ENCODE data around the gene TMEM253.

Gene TMEM253

GRCh38 chr14:21087294-21088091 lies 13.4 kb upstream of the TMEM253 start:
- no peak overlapping the region for H3K4me3 ChIP-seq (ENCODE audit: low read length)
- DNase-seq (ENCODE audit: low read depth, low spot score): peak; percentile 94

- no peak for DNase-seq (ENCODE audit: low read depth, low spot score)
- H3K4me3 ChIP-seq (ENCODE audit: low read length): no peak overlapping the region
These were observed 12.2 kb upstream of the TMEM253 start for GRCh38 chr14:21088687-21089086.

- DNase-seq (ENCODE audit: low read depth, low spot score): no peak
- no peak overlapping the region for H3K4me3 ChIP-seq (ENCODE audit: low read length)
These were observed 11.6 kb upstream of the TMEM253 start for GRCh38 chr14:21089271-21089670.

- no peak for DNase-seq (ENCODE audit: low read depth, low spot score)
- H3K4me3 ChIP-seq (ENCODE audit: low read length): no peak overlapping the region
These were observed 11.0 kb upstream of the TMEM253 start for GRCh38 chr14:21089877-21090193.

GRCh38 chr14:21090194-21090939 lies 10.5 kb upstream of the TMEM253 start:
- no peak for DNase-seq (ENCODE audit: low read depth, low spot score)
- no peak overlapping the region for H3K4me3 ChIP-seq (ENCODE audit: low read length)

- no peak for DNase-seq (ENCODE audit: low read depth, low spot score)
- no peak overlapping the region for H3K4me3 ChIP-seq (ENCODE audit: low read length)
These were observed 9.8 kb upstream of the TMEM253 start for GRCh38 chr14:21090940-21091663.

GRCh38 chr14:21091821-21092272 lies 9.0 kb upstream of the TMEM253 start:
- DNase-seq (ENCODE audit: low read depth, low spot score): no peak
- H3K4me3 ChIP-seq (ENCODE audit: low read length): no peak overlapping the region

GRCh38 chr14:21092273-21093011 lies 8.4 kb upstream of the TMEM253 start:
- H3K4me3 ChIP-seq (ENCODE audit: low read length): no peak overlapping the region
- peak; percentile 75 for DNase-seq (ENCODE audit: low read depth, low spot score)

GRCh38 chr14:21093018-21093417 lies 7.8 kb upstream of the TMEM253 start:
- DNase-seq (ENCODE audit: low read depth, low spot score): no peak
- H3K4me3 ChIP-seq (ENCODE audit: low read length): no peak overlapping the region

GRCh38 chr14:21093769-21094681 lies 6.8 kb upstream of the TMEM253 start:
- H3K4me3 ChIP-seq (ENCODE audit: low read length): no peak overlapping the region

GRCh38 chr14:21095430-21096205 lies 5.2 kb upstream of the TMEM253 start:
- no peak overlapping the region for H3K4me3 ChIP-seq (ENCODE audit: low read length)
- no peak for DNase-seq (ENCODE audit: low read depth, low spot score)

More at GRCh38 chr14:21093769-21094681, 6.8 kb upstream of the TMEM253 start:
- DNase-seq (ENCODE audit: low read depth, low spot score): no peak

GRCh38 chr14:21096438-21096837 lies 4.4 kb upstream of the TMEM253 start:
- DNase-seq (ENCODE audit: low read depth, low spot score): no peak

GRCh38 chr14:21096978-21097635 lies 3.8 kb upstream of the TMEM253 start:
- H3K4me3 ChIP-seq (ENCODE audit: low read length): no peak overlapping the region
- no peak for DNase-seq (ENCODE audit: low read depth, low spot score)

More at GRCh38 chr14:21096438-21096837, 4.4 kb upstream of the TMEM253 start:
- no peak overlapping the region for H3K4me3 ChIP-seq (ENCODE audit: low read length)

GRCh38 chr14:21097636-21098075 lies 3.2 kb upstream of the TMEM253 start:
- H3K4me3 ChIP-seq (ENCODE audit: low read length): peak overlapping the region; percentile 21
- DNase-seq (ENCODE audit: low read depth, low spot score): no peak

- peak within 1 kb of the TSS; percentile 87 for H3K4me3 ChIP-seq (ENCODE audit: low read length)
- peak; percentile 15 for DNase-seq (ENCODE audit: low read depth, low spot score)
These were observed 2.6 kb upstream of the TMEM253 start, which contains the start of gene ZNF219 for GRCh38 chr14:21098076-21098891. Gene ZNF219 (minus strand): TSS chr14:21098655. CDS start chr14:21093591, 5,064 bp downstream.

All from Jurkat, Clone E6-1 (cell line).